HepG2 (cell line): ENCODE results near the gene PSORS1C1. TPM values are rescaled to one million over a fixed set of nuclear protein-coding genes. Genes with fewer than 3 reads are reported as not detected.

ENCODE experiments used
- ARNT ChIP-seq: fragments of 450-650 bp; IDR thresholded peaks from 2 replicates; pipeline ENCODE4 v1.6.1; 2017
- ARNTL ChIP-seq: sonication (generic); formaldehyde crosslinking; IDR thresholded peaks from 2 replicates; pipeline ENCODE4 v1.4.0; 2020; ENCODE audit warnings: mild to moderate bottlenecking, missing genetic modification reagents
- FIP1L1 ChIP-seq: fragments of 200-400 bp; formaldehyde crosslinking; IDR thresholded peaks from 2 replicates; pipeline ENCODE4 v1.6.1; 2018; ENCODE audit warnings: low read depth, mild to moderate bottlenecking, low read length, moderate library complexity, borderline replicate concordance; ENCODE audit not compliant: insufficient read depth
- GATAD2A ChIP-seq: IDR thresholded peaks from 2 replicates; pipeline ENCODE4 v1.6.1; 2016
- HDAC2 ChIP-seq: sonication (generic); formaldehyde crosslinking; IDR thresholded peaks from 2 replicates; pipeline ENCODE4 v1.4.0; 2020; ENCODE audit warnings: missing genetic modification reagents
- KAT8 ChIP-seq: IDR thresholded peaks from 2 replicates; pipeline ENCODE4 v1.6.1; 2016; ENCODE audit warnings: missing genetic modification reagents, missing compliant biosample characterization
- KDM4B ChIP-seq: sonication (generic); formaldehyde crosslinking; IDR thresholded peaks from 2 replicates; pipeline ENCODE4 v1.4.0; 2020; ENCODE audit warnings: missing genetic modification reagents
- MIXL1 ChIP-seq: IDR thresholded peaks from 2 replicates; pipeline ENCODE4 v1.6.1; 2016
- RNF2 ChIP-seq: fragments of 450-650 bp; conservative IDR thresholded peaks from 2 replicates; pipeline ENCODE4 v1.6.1; 2016; ENCODE audit warnings: low read depth
- SAP130 ChIP-seq: IDR thresholded peaks from 2 replicates; pipeline ENCODE4 v1.6.1; 2016; ENCODE audit warnings: low read depth
- STAG1 ChIP-seq: sonication (generic); formaldehyde crosslinking; IDR thresholded peaks from 2 replicates; pipeline ENCODE4 v1.4.0; 2020; ENCODE audit warnings: missing genetic modification reagents
- polyA plus RNA-seq, 8 experiments: library from polyadenylated mRNA; depleted of rRNA in 3 of 8; stranded (reverse) in 7 of 8; unstranded in 1 of 8; fragments of >200 nt; fragmentation: Illumina TruSeq in 4 of 8; extraction: Trizol in 4 of 8; gene quantifications; 2 replicates each; pipeline versions ENCODE4 v1.2.1 to v1.2.3, GENCODE V29; 2011 to 2016; ENCODE audit warnings: low read depth in 4 of 8, missing spikeins in 1 of 8, mixed read lengths in 1 of 8; ENCODE audit not compliant: insufficient read depth in 1 of 8
- total RNA-seq, 5 experiments: library from RNA; depleted of rRNA; stranded (reverse); fragments of >200 nt; fragmentation: Illumina TruSeq; extraction: Trizol; gene quantifications; 2 replicates each; pipeline ENCODE4 v1.2.3, GENCODE V29; 2016; ENCODE audit warnings: low read depth in 1 of 5
- TF ChIP-seq, protein P1 (sequence below): sonication (generic); formaldehyde crosslinking; conservative IDR thresholded peaks from 2 replicates; pipeline ENCODE4 v1.8.0; 2022; ENCODE audit warnings: low read depth, missing genetic modification reagents
- TF ChIP-seq, protein P2 (sequence below): sonication (generic); formaldehyde crosslinking; IDR thresholded peaks from 2 replicates; pipeline ENCODE4 v1.5.0; 2020; ENCODE audit warnings: mild to moderate bottlenecking, missing genetic modification reagents, moderate library complexity

Gene PSORS1C1
- total and polyA plus RNA-seq, 2 of the 13 experiments (the other 11 are each of a cell fraction or from before 2014, with no cell fraction given), result 0.01 to 0.02 TPM

DNA sequence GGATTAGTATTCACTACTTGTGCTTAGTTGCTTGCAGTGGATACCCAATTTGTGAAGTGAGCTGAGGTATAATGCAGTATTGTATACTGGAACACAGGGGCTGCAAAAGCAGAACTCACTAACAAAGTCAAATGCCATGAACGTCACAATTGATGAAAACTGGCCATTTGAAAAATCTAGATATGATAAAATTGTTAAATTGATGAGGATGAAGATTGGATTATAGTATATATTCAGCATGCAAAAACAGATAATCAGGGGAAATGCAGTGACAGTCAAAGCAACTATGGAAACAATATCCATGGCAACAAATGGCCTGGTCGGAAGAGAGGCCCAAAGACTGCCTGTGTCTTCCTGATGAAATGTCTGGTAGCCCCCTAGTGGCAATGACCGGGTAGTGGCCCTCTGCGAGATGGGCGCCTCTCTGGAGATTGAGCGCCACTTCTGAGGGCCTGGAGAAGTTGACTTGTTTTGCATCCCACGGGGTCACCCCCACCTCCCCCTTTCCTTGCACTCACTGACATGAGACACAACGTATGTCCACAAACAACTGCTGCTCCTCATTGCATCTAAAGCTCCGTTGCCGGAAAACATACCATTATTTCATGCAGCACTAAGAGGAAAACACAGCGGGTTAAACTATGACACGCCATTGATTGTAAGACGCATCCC, 45.8 kb upstream of the PSORS1C1 start (continued):
- TF ChIP-seq, protein P1, sequence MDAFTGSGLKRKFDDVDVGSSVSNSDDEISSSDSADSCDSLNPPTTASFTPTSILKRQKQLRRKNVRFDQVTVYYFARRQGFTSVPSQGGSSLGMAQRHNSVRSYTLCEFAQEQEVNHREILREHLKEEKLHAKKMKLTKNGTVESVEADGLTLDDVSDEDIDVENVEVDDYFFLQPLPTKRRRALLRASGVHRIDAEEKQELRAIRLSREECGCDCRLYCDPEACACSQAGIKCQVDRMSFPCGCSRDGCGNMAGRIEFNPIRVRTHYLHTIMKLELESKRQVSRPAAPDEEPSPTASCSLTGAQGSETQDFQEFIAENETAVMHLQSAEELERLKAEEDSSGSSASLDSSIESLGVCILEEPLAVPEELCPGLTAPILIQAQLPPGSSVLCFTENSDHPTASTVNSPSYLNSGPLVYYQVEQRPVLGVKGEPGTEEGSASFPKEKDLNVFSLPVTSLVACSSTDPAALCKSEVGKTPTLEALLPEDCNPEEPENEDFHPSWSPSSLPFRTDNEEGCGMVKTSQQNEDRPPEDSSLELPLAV (CRISPR knock-in tag), result no peak
- peak; percentile 56; the same call in 1 of the 2 replicates for TF ChIP-seq RNF2
- TF ChIP-seq ARNT, result no peak
- no peak for TF ChIP-seq ARNTL
- TF ChIP-seq STAG1, result peak; percentile 70
- TF ChIP-seq MIXL1 (CRISPR knock-in tag), result 0 out of 2 replicates have a peak, but pooled peaks have one; percentile 35
- no peak for TF ChIP-seq KDM4B
- no peak for TF ChIP-seq FIP1L1
- peak; percentile 22; the same call in 1 of the 2 replicates for TF ChIP-seq HDAC2 (CRISPR knock-in tag)
- TF ChIP-seq GATAD2A, result peak; percentile 50
- peak; percentile 41; the same call in 1 of the 2 replicates for TF ChIP-seq SAP130
- TF ChIP-seq, protein P2, sequence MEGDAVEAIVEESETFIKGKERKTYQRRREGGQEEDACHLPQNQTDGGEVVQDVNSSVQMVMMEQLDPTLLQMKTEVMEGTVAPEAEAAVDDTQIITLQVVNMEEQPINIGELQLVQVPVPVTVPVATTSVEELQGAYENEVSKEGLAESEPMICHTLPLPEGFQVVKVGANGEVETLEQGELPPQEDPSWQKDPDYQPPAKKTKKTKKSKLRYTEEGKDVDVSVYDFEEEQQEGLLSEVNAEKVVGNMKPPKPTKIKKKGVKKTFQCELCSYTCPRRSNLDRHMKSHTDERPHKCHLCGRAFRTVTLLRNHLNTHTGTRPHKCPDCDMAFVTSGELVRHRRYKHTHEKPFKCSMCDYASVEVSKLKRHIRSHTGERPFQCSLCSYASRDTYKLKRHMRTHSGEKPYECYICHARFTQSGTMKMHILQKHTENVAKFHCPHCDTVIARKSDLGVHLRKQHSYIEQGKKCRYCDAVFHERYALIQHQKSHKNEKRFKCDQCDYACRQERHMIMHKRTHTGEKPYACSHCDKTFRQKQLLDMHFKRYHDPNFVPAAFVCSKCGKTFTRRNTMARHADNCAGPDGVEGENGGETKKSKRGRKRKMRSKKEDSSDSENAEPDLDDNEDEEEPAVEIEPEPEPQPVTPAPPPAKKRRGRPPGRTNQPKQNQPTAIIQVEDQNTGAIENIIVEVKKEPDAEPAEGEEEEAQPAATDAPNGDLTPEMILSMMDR (CRISPR knock-in tag), result peak; percentile 93
- peak; percentile 42; the same call in 1 of the 2 replicates for TF ChIP-seq KAT8
- TF ChIP-seq, all 625 proteins: peak for 30
